ENCODE data around the gene FAM210B.

FAM210B gene, protein sequence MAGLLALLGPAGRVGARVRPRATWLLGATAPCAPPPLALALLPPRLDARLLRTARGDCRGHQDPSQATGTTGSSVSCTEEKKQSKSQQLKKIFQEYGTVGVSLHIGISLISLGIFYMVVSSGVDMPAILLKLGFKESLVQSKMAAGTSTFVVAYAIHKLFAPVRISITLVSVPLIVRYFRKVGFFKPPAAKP

GRCh38 chr20:56358600-56359211, at the start of gene FAM210B:
Gene FAM210B, plus strand, starts transcription at chr20:56358974. Its CDS starts 32 bp downstream, at chr20:56359006.
- TF ChIP-seq, protein P1, sequence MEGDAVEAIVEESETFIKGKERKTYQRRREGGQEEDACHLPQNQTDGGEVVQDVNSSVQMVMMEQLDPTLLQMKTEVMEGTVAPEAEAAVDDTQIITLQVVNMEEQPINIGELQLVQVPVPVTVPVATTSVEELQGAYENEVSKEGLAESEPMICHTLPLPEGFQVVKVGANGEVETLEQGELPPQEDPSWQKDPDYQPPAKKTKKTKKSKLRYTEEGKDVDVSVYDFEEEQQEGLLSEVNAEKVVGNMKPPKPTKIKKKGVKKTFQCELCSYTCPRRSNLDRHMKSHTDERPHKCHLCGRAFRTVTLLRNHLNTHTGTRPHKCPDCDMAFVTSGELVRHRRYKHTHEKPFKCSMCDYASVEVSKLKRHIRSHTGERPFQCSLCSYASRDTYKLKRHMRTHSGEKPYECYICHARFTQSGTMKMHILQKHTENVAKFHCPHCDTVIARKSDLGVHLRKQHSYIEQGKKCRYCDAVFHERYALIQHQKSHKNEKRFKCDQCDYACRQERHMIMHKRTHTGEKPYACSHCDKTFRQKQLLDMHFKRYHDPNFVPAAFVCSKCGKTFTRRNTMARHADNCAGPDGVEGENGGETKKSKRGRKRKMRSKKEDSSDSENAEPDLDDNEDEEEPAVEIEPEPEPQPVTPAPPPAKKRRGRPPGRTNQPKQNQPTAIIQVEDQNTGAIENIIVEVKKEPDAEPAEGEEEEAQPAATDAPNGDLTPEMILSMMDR (IDR thresholded peaks at IDR 0.05): no peak
- TF ChIP-seq ZFX (IDR thresholded peaks at IDR 0.05; ENCODE audit: borderline replicate concordance): no peak

GRCh38 chr20:56316051-56316450, 42.7 kb upstream of the FAM210B start:
- H3K27ac ChIP-seq: no peak overlapping the region
- TF ChIP-seq, protein P1 (IDR thresholded peaks at IDR 0.05): no peak
- no peak for TF ChIP-seq ZFX (IDR thresholded peaks at IDR 0.05; ENCODE audit: borderline replicate concordance)

More at GRCh38 chr20:56358600-56359211, at the start of gene FAM210B:
- H3K27ac ChIP-seq: peak within 1 kb of the TSS; percentile 52

GRCh38 chr20:56316483-56316882, 42.3 kb upstream of the FAM210B start:
- H3K27ac ChIP-seq: no peak overlapping the region
- TF ChIP-seq ZFX (IDR thresholded peaks at IDR 0.05; ENCODE audit: borderline replicate concordance): no peak
- TF ChIP-seq, protein P1 (IDR thresholded peaks at IDR 0.05): no peak

- H3K27ac ChIP-seq: no peak overlapping the region
- no peak for TF ChIP-seq ZFX (IDR thresholded peaks at IDR 0.05; ENCODE audit: borderline replicate concordance)
- TF ChIP-seq, protein P1 (IDR thresholded peaks at IDR 0.05): no peak
These were observed 36.1 kb upstream of the FAM210B start for GRCh38 chr20:56322681-56323080.

GRCh38 chr20:56323206-56323605, 35.6 kb upstream of the FAM210B start:
- H3K27ac ChIP-seq: no peak overlapping the region
- no peak for TF ChIP-seq ZFX (IDR thresholded peaks at IDR 0.05; ENCODE audit: borderline replicate concordance)
- TF ChIP-seq, protein P1 (IDR thresholded peaks at IDR 0.05): no peak

GRCh38 chr20:56323656-56324055, 35.1 kb upstream of the FAM210B start:
- no peak overlapping the region for H3K27ac ChIP-seq
- TF ChIP-seq, protein P1 (IDR thresholded peaks at IDR 0.05): no peak
- TF ChIP-seq ZFX (IDR thresholded peaks at IDR 0.05; ENCODE audit: borderline replicate concordance): no peak

GRCh38 chr20:56324806-56325205, 34.0 kb upstream of the FAM210B start:
- no peak for TF ChIP-seq ZFX (IDR thresholded peaks at IDR 0.05; ENCODE audit: borderline replicate concordance)
- TF ChIP-seq, protein P1 (IDR thresholded peaks at IDR 0.05): no peak
- H3K27ac ChIP-seq: no peak overlapping the region
